A172 (cell line): ENCODE results near the gene RBMXL3. TPM values are rescaled to one million over a fixed set of nuclear protein-coding genes. Genes with fewer than 3 reads are reported as not detected.
"Not testable (repeated sequence)": the region's sequence is repeated elsewhere in the genome, so short reads cannot be mapped to it uniquely, and the experiment has no call there.

Experiments used
- DNase-seq: peaks from one replicate; pipeline ENCODE4 v3.0.0-alpha.2; 2015; ENCODE audit warnings: low spot score
- total RNA-seq: library from RNA; depleted of rRNA; stranded (reverse); fragments of >200 nt; shearing (Covaris generic); gene quantifications from 2 replicates; pipeline ENCODE4 v1.2.3, GENCODE V29; 2014; rRNA removed

Gene RBMXL3
- total RNA-seq: not detected in 2 replicates

DNA sequence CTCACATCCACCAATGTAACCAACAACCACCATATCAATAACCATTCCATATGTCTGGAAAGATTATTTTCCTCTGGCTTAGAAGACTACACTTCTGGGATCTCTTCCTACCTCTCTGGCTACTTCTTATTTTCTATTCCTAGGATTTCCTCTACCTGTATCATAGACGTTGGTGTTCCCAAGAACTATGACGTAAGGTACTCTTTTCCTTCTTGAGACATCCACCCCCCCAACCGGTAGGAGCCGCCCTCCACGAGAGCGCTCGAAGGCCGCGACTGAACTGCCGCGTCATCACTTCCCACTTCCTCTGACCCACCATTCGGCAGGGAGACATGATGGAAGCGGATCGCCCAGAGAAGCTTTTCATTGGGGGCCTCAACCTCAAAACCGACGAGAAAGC lies at the start of gene RBMXL3:
Gene RBMXL3 (plus strand): TSS at position 301 of the 400 bp plus-strand sequence. CDS start 32 bp downstream, at position 333.
- no peak for DNase-seq

DNA sequence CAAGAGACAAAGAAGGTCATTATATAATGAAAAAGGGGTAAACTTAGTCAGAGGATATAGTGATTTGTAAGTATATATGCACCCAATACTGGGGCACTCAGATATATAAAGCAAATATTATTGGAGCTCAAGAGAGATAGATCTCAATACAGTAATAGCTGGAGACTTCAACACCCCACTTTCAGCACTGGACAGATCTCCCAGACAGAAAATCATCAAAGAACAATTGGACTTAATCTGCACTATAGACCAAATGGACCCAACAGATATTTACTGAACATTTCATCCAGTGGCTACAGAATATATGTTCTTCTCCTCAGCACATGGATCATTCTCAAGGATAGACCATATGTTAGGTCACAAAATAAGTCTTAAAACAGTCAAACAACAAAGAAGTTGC lies 47.2 kb upstream of the RBMXL3 start:
- no peak for DNase-seq

DNA sequence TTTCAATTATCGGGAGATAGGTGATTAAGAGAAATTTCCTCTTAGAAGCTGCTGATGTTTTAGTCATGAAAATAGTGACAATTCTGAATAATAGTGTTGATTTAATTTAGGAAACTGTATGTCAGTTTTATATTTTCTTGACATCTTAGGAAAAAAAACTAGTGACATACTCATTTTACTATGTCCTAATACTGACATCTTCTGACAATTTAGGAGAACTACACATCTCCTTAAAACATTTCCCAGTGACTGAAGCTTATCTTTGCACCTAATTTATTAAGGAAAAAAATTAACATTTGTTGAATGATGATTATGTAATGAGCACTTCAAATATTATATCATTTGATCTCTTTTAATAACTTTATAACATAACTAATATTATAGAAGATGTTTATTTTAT lies 42.0 kb upstream of the RBMXL3 start:
- no peak for DNase-seq

DNA sequence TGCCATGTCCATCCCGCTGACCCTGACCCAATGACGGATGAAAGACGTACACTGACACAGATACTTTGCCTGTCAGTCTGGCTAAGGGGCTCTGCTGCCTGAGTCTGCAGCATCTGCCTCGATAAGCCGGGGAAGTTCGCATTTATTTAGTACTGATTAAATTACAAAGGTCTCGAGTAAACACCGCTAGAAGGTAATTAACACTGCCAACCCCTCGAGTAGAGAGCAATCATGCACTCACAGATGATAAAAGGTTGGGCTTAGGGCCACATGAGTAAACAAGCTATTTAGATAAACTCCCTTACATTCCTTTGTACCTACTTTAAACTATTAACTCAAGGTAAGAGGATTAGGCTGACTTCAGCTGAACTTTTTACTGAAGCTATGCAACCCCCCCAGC lies 16.0 kb upstream of the RBMXL3 start:
- DNase-seq: no peak

DNA sequence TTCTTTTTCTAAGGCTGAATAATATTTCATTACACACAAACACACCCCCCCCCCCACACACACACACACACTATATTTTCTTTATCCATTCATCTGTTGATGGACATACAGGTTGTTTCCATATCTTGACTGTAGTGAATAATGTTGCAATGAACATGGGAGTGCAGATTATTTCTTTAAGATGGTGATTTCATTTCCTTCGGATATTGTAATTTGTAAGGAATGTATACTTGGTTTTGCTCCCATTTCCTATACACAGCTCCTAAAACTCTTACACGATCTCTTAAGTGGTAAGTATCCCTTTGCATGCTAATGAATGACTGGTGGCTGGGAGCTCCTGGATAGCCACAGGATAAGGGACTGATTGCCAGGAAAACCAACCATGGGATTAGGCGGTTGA lies 14.7 kb upstream of the RBMXL3 start:
- no peak for DNase-seq

DNA sequence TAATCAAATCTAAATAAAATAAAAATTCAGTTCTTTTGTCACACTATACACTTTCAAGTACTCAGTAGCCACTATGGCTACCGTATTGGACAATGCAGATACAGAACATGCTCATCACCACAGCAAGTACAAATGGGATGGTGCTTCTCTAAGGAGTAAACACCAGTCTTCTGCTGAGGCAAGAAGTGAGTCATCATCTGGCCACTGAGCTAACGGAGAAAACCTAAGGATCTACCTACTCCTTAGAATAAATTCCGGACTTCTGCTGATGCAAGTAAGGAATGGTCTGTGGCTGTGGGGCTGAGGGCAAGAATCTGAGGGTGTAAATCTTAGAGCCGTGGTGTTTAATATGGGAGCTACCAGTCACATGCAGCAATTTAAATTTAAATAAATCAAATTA lies 11.3 kb upstream of the RBMXL3 start:
- DNase-seq: no peak

DNA sequence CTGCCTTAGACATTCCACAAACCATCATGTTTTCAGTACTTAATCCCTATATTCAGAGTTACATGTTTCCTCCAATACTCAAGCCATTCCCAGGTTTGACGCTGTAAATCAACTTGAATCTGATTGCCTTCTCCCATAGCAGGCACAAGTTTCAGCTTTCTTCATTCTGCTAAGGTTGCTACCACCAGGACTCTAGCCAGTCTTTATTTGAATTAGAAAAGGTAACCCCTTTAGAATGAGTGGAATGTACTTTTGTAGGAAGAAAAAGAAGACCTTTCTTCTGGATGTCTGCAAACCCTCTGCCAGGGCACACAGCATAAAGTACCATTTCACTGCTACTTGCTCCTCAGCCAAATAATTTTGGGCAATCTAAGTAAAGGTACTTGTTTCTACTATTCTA lies 10.7 kb upstream of the RBMXL3 start:
- no peak for DNase-seq

GRCh38 chrX:115183980-115184379 lies 5.2 kb upstream of the RBMXL3 start:
- DNase-seq: no peak

- no peak for DNase-seq
These were observed 731 bp downstream of the RBMXL3 start for GRCh38 chrX:115189646-115190635.

DNA sequence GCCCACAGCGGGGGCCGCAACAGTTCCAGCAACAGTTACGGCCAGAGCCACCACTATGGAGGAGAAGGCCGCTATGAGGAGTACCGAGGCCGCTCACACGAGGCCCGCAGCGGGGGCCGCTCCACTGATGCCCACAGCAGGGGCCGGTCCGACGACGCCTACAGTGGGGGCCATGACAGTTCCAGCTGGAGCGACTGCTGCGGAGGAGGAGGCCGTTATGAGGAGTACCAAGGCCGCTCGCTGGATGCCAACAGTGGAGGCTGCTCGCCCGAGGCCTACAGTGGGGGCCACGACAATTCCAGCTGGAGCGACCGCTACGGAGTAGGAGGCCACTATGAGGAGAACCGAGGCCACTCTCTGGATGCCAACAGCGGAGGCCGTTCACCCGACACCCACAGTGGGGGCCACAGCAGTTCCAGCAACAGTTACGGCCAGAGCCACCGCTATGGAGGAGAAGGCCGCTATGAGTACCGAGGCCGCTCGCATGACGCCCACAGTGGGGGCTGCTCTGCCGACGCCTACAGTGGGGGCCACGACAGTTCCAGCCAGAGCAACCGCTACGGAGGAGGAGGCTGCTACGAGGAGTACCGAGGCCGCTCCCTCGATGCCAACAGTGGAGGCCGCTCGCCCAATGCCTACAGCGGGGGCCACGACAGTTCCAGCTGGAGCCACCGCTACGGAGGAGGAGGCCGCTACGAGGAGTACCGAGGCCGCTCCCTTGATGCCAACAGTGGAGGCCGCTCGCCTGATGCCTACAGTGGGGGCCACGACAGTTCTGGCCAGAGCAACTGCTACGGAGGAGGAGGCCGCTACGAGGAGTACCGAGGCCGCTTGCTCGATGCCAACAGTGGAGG lies 1.7 kb downstream of the RBMXL3 start:
- no peak for DNase-seq

DNA sequence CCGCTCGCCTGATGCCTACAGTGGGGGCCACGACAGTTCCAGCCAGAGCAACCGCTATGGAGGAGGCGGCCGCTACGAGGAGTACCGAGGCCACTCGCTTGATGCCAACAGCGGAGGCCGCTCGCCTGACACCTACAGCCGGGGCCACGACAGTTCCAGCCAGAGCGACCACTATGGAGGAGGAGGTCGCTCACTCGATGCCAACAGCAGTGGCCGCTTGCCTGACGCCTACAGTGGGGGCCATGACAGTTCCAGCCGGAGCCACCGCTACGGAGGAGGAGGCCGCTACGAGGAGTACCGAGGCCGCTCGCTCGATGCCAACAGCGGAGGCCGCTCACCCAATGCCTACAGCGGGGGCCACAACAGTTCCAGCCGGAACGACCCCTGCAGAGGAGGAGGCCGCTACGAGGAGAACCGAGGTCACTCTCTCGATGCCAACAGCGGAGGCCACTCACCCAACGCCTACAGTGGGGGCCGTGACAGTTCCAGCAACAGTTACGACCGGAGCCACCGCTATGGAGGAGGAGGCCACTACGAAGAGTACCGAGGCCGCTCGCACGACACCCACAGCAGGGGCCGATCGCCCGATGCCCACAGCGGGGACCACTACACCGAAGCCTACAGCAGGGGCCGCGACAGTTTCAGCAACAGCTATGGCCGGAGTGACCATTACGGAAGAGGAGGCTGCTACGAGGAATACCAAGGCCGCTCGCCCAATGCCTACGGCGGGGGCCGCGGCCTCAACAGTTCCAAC lies 2.5 kb downstream of the RBMXL3 start:
- no peak for DNase-seq

GRCh38 chrX:115192244-115192700 lies 3.1 kb downstream of the RBMXL3 start:
- no peak for DNase-seq

GRCh38 chrX:115204040-115204439 lies 14.8 kb downstream of the RBMXL3 start:
- DNase-seq: no peak

DNA sequence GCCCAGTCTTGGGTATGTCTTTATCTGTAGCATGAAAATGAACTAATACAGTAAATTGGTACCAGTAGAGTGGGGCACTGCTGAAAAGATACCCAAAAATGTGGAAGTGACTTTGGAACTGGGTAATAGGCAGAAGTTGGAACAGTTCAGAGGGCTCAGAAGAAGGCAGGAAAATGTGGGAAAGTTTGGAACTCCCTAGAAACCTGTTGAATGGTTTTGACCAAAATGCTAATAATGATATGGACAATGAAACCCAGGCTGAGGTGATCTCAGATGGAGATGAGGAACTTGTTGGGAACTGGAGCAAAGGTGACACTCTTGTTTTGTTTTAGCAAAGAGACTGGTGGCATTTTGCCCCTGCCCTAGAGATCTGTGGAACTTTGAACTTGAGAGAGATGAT lies 20.3 kb downstream of the RBMXL3 start:
- not testable (repeated sequence) for DNase-seq

GRCh38 chrX:115214151-115214550 lies 24.9 kb downstream of the RBMXL3 start:
- no peak for DNase-seq

- no peak for DNase-seq
These were observed 25.4 kb downstream of the RBMXL3 start for GRCh38 chrX:115214605-115215004.

DNA sequence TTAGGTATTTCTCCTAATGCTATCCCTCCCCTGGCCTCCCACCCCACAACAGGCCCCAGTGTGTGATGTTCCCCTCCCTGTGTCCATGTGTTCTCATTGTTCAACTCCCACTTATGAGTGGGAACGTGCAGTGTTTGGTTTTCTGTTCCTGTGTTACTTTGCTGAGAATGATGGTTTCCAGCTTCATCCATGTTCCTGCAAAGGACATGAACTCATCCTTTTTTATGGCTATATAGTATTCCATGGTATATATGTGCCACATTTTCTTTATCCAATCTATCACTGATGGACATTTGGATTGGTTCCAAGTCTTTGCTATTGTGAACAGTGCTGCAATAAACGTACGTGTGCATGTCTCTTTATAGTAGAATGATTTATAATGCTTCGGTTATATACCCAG lies 28.1 kb downstream of the RBMXL3 start:
- not testable (repeated sequence) for DNase-seq

DNA sequence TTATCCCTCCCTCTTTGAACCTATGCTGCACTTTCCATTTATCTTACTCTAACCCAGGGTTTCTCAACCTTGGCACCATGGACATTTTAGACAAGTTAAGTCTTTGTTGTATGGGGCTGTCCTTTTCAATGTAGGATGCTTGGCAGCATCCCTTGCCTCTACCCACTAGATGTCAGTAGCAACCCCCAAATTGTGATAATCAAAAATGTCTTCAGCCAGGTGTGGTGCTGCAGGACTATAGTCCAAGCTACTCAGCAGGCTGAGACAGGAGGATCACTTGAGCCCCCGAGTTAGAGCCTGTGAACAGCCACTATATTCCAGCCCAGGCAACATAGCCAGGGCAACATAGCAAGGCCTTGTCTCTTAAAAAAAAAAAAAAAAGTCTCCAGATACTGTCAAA lies 37.7 kb downstream of the RBMXL3 start:
- no peak for DNase-seq

- DNase-seq: no peak
These were observed 40.3 kb downstream of the RBMXL3 start for GRCh38 chrX:115229337-115230003.

DNA sequence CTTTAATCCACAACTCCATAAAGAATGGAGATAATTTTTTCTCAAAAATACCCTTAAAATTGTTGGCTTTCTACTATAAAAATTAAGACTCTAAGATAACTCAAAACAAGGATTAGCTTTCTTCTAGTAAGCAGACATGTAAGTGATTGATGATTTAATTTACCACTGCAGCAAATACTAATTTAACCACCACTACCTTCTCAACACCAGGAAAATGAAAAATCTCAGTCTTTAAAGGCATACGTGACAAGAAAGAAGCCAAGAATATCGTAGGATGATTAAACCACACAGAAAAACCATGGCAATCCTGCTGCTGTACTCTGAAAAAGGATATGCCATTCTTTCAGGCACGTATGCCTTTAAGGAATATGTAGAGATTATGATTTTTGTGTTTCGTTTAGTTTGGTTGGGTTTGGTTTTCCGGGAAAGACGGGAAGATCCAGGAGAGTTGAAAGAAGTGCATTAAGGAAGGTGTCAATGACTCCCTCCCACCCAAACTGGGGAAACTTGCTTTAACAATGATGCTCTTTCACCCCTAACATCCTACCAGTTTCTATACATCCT lies 43.8 kb downstream of the RBMXL3 start:
- DNase-seq: no peak
